Tongue (tissue), 2 donors: ENCODE measurements around the gene TSPAN16. TPM values are rescaled to one million over a fixed set of nuclear protein-coding genes. Genes with fewer than 3 reads are reported as not detected.
A peak's percentile ranks its signal among the peaks of the same experiment; 100 is the strongest.

Source experiments
- DNase-seq: peaks from one replicate; pipeline ENCODE4 v3.0.0-alpha.2; 2015
- total RNA-seq: library from RNA; depleted of rRNA; stranded (reverse); fragments of >200 nt; gene quantifications from one replicate; pipeline ENCODE4 v1.2.3, GENCODE V29; 2014

TSPAN16 gene
- not detected for total RNA-seq

- DNase-seq, result no peak
These were observed at the start of gene TSPAN16 for GRCh38 chr19:11295665-11296245. Gene TSPAN16, plus strand, starts transcription at chr19:11296160. Its CDS starts 138 bp downstream, at chr19:11296298.

GRCh38 chr19:11246941-11247340 is 49.0 kb upstream of the TSPAN16 start:
- no peak for DNase-seq

- DNase-seq, result peak; percentile 24
These were observed 48.6 kb upstream of the TSPAN16 start for GRCh38 chr19:11247391-11247790.

- no peak for DNase-seq
These were observed 48.0 kb upstream of the TSPAN16 start for GRCh38 chr19:11247934-11248333.

GRCh38 chr19:11248852-11249251 is 47.1 kb upstream of the TSPAN16 start:
- no peak for DNase-seq

GRCh38 chr19:11251217-11251616 is 44.7 kb upstream of the TSPAN16 start:
- no peak for DNase-seq

GRCh38 chr19:11251650-11252314 is 44.2 kb upstream of the TSPAN16 start:
- DNase-seq, result no peak

- DNase-seq, result no peak
These were observed 43.1 kb upstream of the TSPAN16 start for GRCh38 chr19:11252665-11253355.

- no peak for DNase-seq
These were observed 41.3 kb upstream of the TSPAN16 start for GRCh38 chr19:11254666-11255065.

GRCh38 chr19:11256189-11256588 is 39.8 kb upstream of the TSPAN16 start:
- peak; percentile 94 for DNase-seq

GRCh38 chr19:11257846-11258380 is 38.0 kb upstream of the TSPAN16 start:
- no peak for DNase-seq

GRCh38 chr19:11260996-11261395 is 35.0 kb upstream of the TSPAN16 start:
- DNase-seq, result no peak

GRCh38 chr19:11261431-11261970 is 34.5 kb upstream of the TSPAN16 start:
- peak; percentile 73 for DNase-seq

GRCh38 chr19:11261971-11262839 is 33.8 kb upstream of the TSPAN16 start, which contains the start of gene DOCK6:
Gene DOCK6, minus strand, starts transcription at chr19:11262524. Its CDS starts 84 bp downstream, at chr19:11262440.
- DNase-seq, result peak; percentile 55

- no peak for DNase-seq
These were observed 32.2 kb upstream of the TSPAN16 start for GRCh38 chr19:11263726-11264125.

- DNase-seq, result peak; percentile 44
These were observed 31.3 kb upstream of the TSPAN16 start for GRCh38 chr19:11264452-11265176.

- no peak for DNase-seq
These were observed 30.7 kb upstream of the TSPAN16 start for GRCh38 chr19:11265177-11265784.

- DNase-seq, result peak; percentile 50
These were observed 30.1 kb upstream of the TSPAN16 start for GRCh38 chr19:11265785-11266236.

GRCh38 chr19:11267316-11268085 is 28.5 kb upstream of the TSPAN16 start:
- DNase-seq, result no peak

- DNase-seq, result peak; percentile 74
These were observed 27.1 kb upstream of the TSPAN16 start for GRCh38 chr19:11268783-11269267.
